DMS 273 (cell line): ENCODE measurements around the gene RRP1B.
"Not testable (repeated sequence)": the region's sequence is repeated elsewhere in the genome, so short reads cannot be mapped to it uniquely, and the experiment has no call there.

Experiments used
- DNase-seq: peaks from one replicate; lab custom pipeline; 2025; ENCODE audit not compliant: unreplicated experiment; lab: John Stamatoyannopoulos, UW

The RRP1B gene

GRCh38 chr21:43697758-43698643 is 38.6 kb downstream of the RRP1B start:
- DNase-seq: no peak

GRCh38 chr21:43699492-43699777 is 40.1 kb downstream of the RRP1B start:
- DNase-seq: not testable (repeated sequence)

GRCh38 chr21:43699933-43700599 is 40.7 kb downstream of the RRP1B start:
- DNase-seq: no peak

- no peak for DNase-seq
Observed at GRCh38 chr21:43701936-43702784, 42.8 kb downstream of the RRP1B start.

GRCh38 chr21:43702785-43703034 is 43.4 kb downstream of the RRP1B start:
- no peak for DNase-seq

GRCh38 chr21:43703035-43703880 is 43.9 kb downstream of the RRP1B start:
- DNase-seq: no peak

- no peak for DNase-seq
Observed at GRCh38 chr21:43707462-43707861, 48.1 kb downstream of the RRP1B start.

GRCh38 chr21:43708745-43709381 is 49.5 kb downstream of the RRP1B start:
- DNase-seq: no peak

GRCh38 chr21:43712268-43712942 is 53.0 kb downstream of the RRP1B start:
- no peak for DNase-seq

- not testable (repeated sequence) for DNase-seq
Observed at GRCh38 chr21:43713123-43713522, 53.8 kb downstream of the RRP1B start.

GRCh38 chr21:43716376-43717165 is 57.2 kb downstream of the RRP1B start:
- DNase-seq: no peak

- no peak for DNase-seq
Observed at GRCh38 chr21:43717166-43717853, 58.0 kb downstream of the RRP1B start.

GRCh38 chr21:43717967-43718871 is 58.9 kb downstream of the RRP1B start:
- DNase-seq: peak; percentile 57

GRCh38 chr21:43718872-43719747 is 59.8 kb downstream of the RRP1B start, which contains the start of gene PDXK:
PDXK (plus strand) TSS chr21:43719129; CDS start chr21:43719295, 166 bp downstream.
- peak; percentile 94 for DNase-seq

GRCh38 chr21:43719748-43720538 is 60.6 kb downstream of the RRP1B start:
- DNase-seq: peak; percentile 45
